GM23338 (cell line): ENCODE data around the gene RAD51B. TPM values are rescaled to one million over a fixed set of nuclear protein-coding genes. Genes with fewer than 3 reads are reported as not detected.

Experiments
- ATAC-seq: fragments of 200-7000 bp; cut with Tn5 transposase; 3 replicates; pipeline ENCODE4 v1.9.1; 2020
- DNase-seq: peaks from one replicate; pipeline ENCODE4 v3.0.0-alpha.2; 2015; ENCODE audit warnings: low spot score
- H2AFZ ChIP-seq: fragments of 200-600 bp; sonication (generic); 2 replicates; pipeline ENCODE4 v1.8.0; 2016; ENCODE audit warnings: antibody characterized with exemption, mild to moderate bottlenecking, moderate library complexity
- H3F3A ChIP-seq: fragments of 200-600 bp; sonication (generic); replicated peaks from 2 replicates; pipeline ENCODE4 v1.8.0; 2017; ENCODE audit warnings: antibody characterized with exemption, mixed run types, low read depth
- H3K27ac ChIP-seq: fragments of 200-600 bp; sonication (generic); 2 replicates; pipeline ENCODE4 v1.6.1; 2016; ENCODE audit warnings: low read depth
- H3K27me3 ChIP-seq: fragments of 200-600 bp; sonication (generic); 2 replicates; pipeline ENCODE4 v1.8.0; 2016; ENCODE audit warnings: mild to moderate bottlenecking, mixed run types, moderate library complexity; ENCODE audit not compliant: insufficient read depth
- H3K36me3 ChIP-seq: fragments of 200-600 bp; sonication (generic); 2 replicates; pipeline ENCODE4 v1.8.0; 2016; ENCODE audit warnings: mild to moderate bottlenecking; ENCODE audit not compliant: insufficient read depth
- H3K4me1 ChIP-seq: fragments of 200-600 bp; sonication (generic); 2 replicates; pipeline ENCODE4 v1.8.0; 2016; ENCODE audit warnings: mild to moderate bottlenecking, moderate library complexity; ENCODE audit not compliant: insufficient read depth
- H3K4me2 ChIP-seq: fragments of 200-600 bp; sonication (generic); 2 replicates; pipeline ENCODE4 v1.7.1; 2017; ENCODE audit warnings: mixed run types
- H3K4me3 ChIP-seq: fragments of 200-600 bp; sonication (generic); 2 replicates; pipeline ENCODE4 v1.6.1; 2016; ENCODE audit warnings: mixed run types
- H3K79me2 ChIP-seq: fragments of 200-600 bp; sonication (generic); replicated peaks from 2 replicates; pipeline ENCODE4 v1.8.0; 2017; ENCODE audit warnings: mild to moderate bottlenecking; ENCODE audit not compliant: insufficient read depth
- H3K9me2 ChIP-seq: fragments of 200-600 bp; sonication (generic); 2 replicates; pipeline ENCODE4 v1.8.0; 2017; ENCODE audit not compliant: insufficient read depth
- H4K20me1 ChIP-seq: fragments of 200-600 bp; sonication (generic); replicated peaks from 2 replicates; pipeline ENCODE4 v1.8.0; 2017; ENCODE audit warnings: mild to moderate bottlenecking; ENCODE audit not compliant: insufficient read depth
- H3K27ac Mint-ChIP-seq: 2 replicates; pipeline ENCODE4 v1.8.0; 2020; ENCODE audit warnings: inconsistent platforms, mild to moderate bottlenecking, moderate library complexity, mixed read lengths
- H3K27me3 Mint-ChIP-seq: 3 replicates; pipeline ENCODE4 v1.8.0; 2022; ENCODE audit warnings: low read depth, mild to moderate bottlenecking, moderate library complexity, mixed read lengths, inconsistent platforms; ENCODE audit not compliant: insufficient read depth, poor library complexity
- H3K36me3 Mint-ChIP-seq: 3 replicates; pipeline ENCODE4 v1.8.0; 2021; ENCODE audit warnings: low read depth, mild to moderate bottlenecking, inconsistent platforms, moderate library complexity, mixed read lengths
- H3K4me1 Mint-ChIP-seq: 3 replicates; pipeline ENCODE4 v1.8.0; 2020; ENCODE audit warnings: mild to moderate bottlenecking, inconsistent platforms, mixed read lengths
- H3K4me3 Mint-ChIP-seq: 3 replicates; pipeline ENCODE4 v1.8.0; 2021; ENCODE audit warnings: moderate library complexity, mild to moderate bottlenecking, inconsistent platforms, mixed read lengths
- H3K9me3 Mint-ChIP-seq: 3 replicates; pipeline ENCODE4 v1.8.0; 2020; ENCODE audit warnings: moderate library complexity, mild to moderate bottlenecking, inconsistent platforms, mixed read lengths
- EZH2 ChIP-seq: fragments of 200-600 bp; sonication (generic); IDR thresholded peaks from one replicate; pipeline ENCODE4 v1.8.0; 2017; ENCODE audit warnings: antibody characterized with exemption, mild to moderate bottlenecking, low read depth; ENCODE audit not compliant: unreplicated experiment
- EZH2phosphoT487 ChIP-seq: fragments of 200-600 bp; sonication (generic); IDR thresholded peaks from one replicate; pipeline ENCODE4 v1.8.1; 2018; ENCODE audit warnings: antibody characterized with exemption; ENCODE audit not compliant: unreplicated experiment
- POLR2AphosphoS5 ChIP-seq: IDR thresholded peaks from 2 replicates; pipeline ENCODE4 v1.6.1; 2016; ENCODE audit warnings: antibody characterized with exemption, low read depth
- polyA plus RNA-seq: library from polyadenylated mRNA; unstranded; fragments of >200 nt; fragmentation: Nextera tagmentation; extraction: Ambion mirVana; gene quantifications from 2 replicates; pipeline ENCODE4 v1.2.1, GENCODE V29; 2016
- total RNA-seq: library from RNA; depleted of rRNA; stranded (reverse); fragments of >200 nt; shearing (Covaris generic); gene quantifications from 2 replicates; pipeline ENCODE4 v1.2.3, GENCODE V29; 2014
- TF ChIP-seq, protein P1 (sequence below): fragments of 250-450 bp; sonication (Bioruptor Pico); IDR thresholded peaks from 2 replicates; pipeline ENCODE4 v1.5.0; 2020; ENCODE audit warnings: mild to moderate bottlenecking, moderate library complexity
- TF ChIP-seq, protein P2 (sequence below), 2 experiments: fragments of 200-600 bp in 1 of 2; sonication (generic) in 1 of 2; conservative IDR thresholded peaks; 2 replicates each; pipeline versions ENCODE4 v1.5.1 to v1.6.1; 2016 to 2017; ENCODE audit warnings: antibody characterized with exemption in 2 of 2, low read depth in 2 of 2, mild to moderate bottlenecking in 2 of 2, moderate library complexity in 1 of 2
- TF ChIP-seq, protein P3 (sequence below): IDR thresholded peaks from one replicate; pipeline ENCODE4 v1.6.1; 2018; ENCODE audit warnings: antibody characterized with exemption; ENCODE audit not compliant: unreplicated experiment

The RAD51B gene
- total and polyA plus RNA-seq, 2 experiments from 2014 or later = 15.7 to 29.1 TPM

DNA sequence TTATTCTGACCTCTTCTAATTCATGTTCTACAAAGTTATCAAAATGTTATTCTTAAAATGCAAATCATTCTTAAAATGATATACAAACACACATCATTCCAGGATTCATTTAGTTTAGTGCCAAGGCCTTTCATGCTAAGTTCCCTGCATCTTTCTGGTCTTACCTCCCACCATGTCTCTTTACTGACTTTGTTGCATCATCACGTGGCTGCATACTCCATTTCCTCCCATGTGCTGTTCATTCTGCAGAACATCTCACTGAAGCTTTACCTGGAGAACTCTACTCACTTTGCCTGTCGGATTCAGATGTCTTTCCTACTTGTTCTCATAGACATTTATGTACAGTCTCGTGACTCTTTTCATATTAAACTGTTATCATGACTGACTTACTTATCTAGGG is 278.1 kb downstream of the RAD51B start (continued):
- TF ChIP-seq, protein P1, sequence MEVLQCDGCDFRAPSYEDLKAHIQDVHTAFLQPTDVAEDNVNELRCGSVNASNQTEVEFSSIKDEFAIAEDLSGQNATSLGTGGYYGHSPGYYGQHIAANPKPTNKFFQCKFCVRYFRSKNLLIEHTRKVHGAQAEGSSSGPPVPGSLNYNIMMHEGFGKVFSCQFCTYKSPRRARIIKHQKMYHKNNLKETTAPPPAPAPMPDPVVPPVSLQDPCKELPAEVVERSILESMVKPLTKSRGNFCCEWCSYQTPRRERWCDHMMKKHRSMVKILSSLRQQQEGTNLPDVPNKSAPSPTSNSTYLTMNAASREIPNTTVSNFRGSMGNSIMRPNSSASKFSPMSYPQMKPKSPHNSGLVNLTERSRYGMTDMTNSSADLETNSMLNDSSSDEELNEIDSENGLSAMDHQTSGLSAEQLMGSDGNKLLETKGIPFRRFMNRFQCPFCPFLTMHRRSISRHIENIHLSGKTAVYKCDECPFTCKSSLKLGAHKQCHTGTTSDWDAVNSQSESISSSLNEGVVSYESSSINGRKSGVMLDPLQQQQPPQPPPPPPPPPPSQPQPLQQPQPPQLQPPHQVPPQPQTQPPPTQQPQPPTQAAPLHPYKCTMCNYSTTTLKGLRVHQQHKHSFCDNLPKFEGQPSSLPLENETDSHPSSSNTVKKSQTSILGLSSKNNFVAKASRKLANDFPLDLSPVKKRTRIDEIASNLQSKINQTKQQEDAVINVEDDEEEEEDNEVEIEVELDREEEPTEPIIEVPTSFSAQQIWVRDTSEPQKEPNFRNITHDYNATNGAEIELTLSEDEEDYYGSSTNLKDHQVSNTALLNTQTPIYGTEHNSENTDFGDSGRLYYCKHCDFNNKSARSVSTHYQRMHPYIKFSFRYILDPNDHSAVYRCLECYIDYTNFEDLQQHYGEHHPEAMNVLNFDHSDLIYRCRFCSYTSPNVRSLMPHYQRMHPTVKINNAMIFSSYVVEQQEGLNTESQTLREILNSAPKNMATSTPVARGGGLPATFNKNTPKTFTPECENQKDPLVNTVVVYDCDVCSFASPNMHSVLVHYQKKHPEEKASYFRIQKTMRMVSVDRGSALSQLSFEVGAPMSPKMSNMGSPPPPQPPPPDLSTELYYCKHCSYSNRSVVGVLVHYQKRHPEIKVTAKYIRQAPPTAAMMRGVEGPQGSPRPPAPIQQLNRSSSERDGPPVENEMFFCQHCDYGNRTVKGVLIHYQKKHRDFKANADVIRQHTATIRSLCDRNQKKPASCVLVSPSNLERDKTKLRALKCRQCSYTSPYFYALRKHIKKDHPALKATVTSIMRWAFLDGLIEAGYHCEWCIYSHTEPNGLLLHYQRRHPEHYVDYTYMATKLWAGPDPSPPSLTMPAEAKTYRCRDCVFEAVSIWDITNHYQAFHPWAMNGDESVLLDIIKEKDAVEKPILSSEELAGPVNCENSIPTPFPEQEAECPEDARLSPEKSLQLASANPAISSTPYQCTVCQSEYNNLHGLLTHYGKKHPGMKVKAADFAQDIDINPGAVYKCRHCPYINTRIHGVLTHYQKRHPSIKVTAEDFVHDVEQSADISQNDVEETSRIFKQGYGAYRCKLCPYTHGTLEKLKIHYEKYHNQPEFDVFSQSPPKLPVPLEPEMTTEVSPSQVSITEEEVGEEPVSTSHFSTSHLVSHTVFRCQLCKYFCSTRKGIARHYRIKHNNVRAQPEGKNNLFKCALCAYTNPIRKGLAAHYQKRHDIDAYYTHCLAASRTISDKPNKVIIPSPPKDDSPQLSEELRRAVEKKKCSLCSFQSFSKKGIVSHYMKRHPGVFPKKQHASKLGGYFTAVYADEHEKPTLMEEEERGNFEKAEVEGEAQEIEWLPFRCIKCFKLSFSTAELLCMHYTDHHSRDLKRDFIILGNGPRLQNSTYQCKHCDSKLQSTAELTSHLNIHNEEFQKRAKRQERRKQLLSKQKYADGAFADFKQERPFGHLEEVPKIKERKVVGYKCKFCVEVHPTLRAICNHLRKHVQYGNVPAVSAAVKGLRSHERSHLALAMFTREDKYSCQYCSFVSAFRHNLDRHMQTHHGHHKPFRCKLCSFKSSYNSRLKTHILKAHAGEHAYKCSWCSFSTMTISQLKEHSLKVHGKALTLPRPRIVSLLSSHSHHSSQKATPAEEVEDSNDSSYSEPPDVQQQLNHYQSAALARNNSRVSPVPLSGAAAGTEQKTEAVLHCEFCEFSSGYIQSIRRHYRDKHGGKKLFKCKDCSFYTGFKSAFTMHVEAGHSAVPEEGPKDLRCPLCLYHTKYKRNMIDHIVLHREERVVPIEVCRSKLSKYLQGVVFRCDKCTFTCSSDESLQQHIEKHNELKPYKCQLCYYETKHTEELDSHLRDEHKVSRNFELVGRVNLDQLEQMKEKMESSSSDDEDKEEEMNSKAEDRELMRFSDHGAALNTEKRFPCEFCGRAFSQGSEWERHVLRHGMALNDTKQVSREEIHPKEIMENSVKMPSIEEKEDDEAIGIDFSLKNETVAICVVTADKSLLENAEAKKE (CRISPR knock-in tag) = no peak
- TF ChIP-seq EZH2 = no peak
- TF ChIP-seq, protein P2, sequence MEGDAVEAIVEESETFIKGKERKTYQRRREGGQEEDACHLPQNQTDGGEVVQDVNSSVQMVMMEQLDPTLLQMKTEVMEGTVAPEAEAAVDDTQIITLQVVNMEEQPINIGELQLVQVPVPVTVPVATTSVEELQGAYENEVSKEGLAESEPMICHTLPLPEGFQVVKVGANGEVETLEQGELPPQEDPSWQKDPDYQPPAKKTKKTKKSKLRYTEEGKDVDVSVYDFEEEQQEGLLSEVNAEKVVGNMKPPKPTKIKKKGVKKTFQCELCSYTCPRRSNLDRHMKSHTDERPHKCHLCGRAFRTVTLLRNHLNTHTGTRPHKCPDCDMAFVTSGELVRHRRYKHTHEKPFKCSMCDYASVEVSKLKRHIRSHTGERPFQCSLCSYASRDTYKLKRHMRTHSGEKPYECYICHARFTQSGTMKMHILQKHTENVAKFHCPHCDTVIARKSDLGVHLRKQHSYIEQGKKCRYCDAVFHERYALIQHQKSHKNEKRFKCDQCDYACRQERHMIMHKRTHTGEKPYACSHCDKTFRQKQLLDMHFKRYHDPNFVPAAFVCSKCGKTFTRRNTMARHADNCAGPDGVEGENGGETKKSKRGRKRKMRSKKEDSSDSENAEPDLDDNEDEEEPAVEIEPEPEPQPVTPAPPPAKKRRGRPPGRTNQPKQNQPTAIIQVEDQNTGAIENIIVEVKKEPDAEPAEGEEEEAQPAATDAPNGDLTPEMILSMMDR (conservative IDR thresholded peaks at IDR 0.05; ENCODE audit: low read depth in 2 of 2) = no peak
- no peak for TF ChIP-seq POLR2AphosphoS5

DNA sequence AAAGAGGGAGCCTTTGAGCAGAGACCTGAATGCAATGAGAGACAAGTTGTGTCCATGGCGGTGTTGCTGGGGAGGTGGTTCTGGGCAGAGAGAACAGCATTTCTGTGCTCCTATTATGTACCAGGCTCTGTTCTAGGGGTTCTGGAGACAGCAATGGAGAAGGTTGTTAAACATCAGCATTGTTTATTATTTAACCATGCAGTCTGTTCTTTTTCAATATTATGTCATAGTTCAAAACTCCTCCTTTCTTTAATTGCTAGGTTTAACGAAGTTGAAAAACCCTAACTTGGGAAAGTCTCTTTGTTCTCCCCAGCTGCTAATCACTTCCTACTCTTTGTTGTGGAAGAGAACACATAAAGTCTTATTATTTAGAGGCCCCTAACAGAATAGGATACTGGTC is 279.3 kb downstream of the RAD51B start:
- peaks cover 51% of the 10 kb centered on the region for H3K9me3 Mint-ChIP-seq
- ATAC-seq (no peak), DNase-seq (no peak)
- no peaks in the 10 kb centered on the region for H4K20me1 ChIP-seq
- H3K27ac Mint-ChIP-seq = no peak overlapping the region
- no peaks in the 10 kb centered on the region for H3K79me2 ChIP-seq
- H3K9me2 ChIP-seq = no peaks in the 10 kb centered on the region
- no peak overlapping the region for H3K4me3 ChIP-seq
- H3K27me3 ChIP-seq = no peaks in the 10 kb centered on the region
- no peak for TF ChIP-seq EZH2phosphoT487
- no peak for TF ChIP-seq EZH2
- TF ChIP-seq, protein P3, sequence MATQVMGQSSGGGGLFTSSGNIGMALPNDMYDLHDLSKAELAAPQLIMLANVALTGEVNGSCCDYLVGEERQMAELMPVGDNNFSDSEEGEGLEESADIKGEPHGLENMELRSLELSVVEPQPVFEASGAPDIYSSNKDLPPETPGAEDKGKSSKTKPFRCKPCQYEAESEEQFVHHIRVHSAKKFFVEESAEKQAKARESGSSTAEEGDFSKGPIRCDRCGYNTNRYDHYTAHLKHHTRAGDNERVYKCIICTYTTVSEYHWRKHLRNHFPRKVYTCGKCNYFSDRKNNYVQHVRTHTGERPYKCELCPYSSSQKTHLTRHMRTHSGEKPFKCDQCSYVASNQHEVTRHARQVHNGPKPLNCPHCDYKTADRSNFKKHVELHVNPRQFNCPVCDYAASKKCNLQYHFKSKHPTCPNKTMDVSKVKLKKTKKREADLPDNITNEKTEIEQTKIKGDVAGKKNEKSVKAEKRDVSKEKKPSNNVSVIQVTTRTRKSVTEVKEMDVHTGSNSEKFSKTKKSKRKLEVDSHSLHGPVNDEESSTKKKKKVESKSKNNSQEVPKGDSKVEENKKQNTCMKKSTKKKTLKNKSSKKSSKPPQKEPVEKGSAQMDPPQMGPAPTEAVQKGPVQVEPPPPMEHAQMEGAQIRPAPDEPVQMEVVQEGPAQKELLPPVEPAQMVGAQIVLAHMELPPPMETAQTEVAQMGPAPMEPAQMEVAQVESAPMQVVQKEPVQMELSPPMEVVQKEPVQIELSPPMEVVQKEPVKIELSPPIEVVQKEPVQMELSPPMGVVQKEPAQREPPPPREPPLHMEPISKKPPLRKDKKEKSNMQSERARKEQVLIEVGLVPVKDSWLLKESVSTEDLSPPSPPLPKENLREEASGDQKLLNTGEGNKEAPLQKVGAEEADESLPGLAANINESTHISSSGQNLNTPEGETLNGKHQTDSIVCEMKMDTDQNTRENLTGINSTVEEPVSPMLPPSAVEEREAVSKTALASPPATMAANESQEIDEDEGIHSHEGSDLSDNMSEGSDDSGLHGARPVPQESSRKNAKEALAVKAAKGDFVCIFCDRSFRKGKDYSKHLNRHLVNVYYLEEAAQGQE = no peak
- TF ChIP-seq, protein P2 (conservative IDR thresholded peaks at IDR 0.05; ENCODE audit: low read depth in 2 of 2) = no peak
- peaks cover 1% of the 10 kb centered on the region; the same call in 2 of the 3 replicates for H3K4me1 Mint-ChIP-seq
- H3K4me1 ChIP-seq = no peaks in the 10 kb centered on the region
- no peak overlapping the region for H2AFZ ChIP-seq
- no peak overlapping the region for H3K4me3 Mint-ChIP-seq
- peaks cover 16% of the 10 kb centered on the region for H3K36me3 ChIP-seq
- H3K27me3 Mint-ChIP-seq = peaks cover 2% of the 10 kb centered on the region
- H3F3A ChIP-seq = no peaks in the 10 kb centered on the region
- H3K36me3 Mint-ChIP-seq = peaks cover 45% of the 10 kb centered on the region
- no peak overlapping the region for H3K4me2 ChIP-seq
- H3K27ac ChIP-seq = no peak overlapping the region
